GM23248 (cell line): Measurements from ENCODE around the gene AQP2. TPM values are rescaled to one million over a fixed set of nuclear protein-coding genes. Genes with fewer than 3 reads are reported as not detected.

Source experiments
- DNase-seq: peaks from one replicate; pipeline ENCODE4 v3.0.0-alpha.2; 2015
- H2AFZ ChIP-seq: fragments of 200-600 bp; sonication (generic); 2 replicates; pipeline ENCODE4 v1.6.1; 2016; ENCODE audit warnings: antibody characterized with exemption
- H3F3A ChIP-seq: fragments of 200-600 bp; sonication (generic); 2 replicates; pipeline ENCODE4 v1.6.1; 2016; ENCODE audit warnings: mild to moderate bottlenecking, antibody characterized with exemption, mixed run types; ENCODE audit not compliant: insufficient read depth
- H3K27ac ChIP-seq: fragments of 200-600 bp; sonication (generic); 2 replicates; pipeline ENCODE4 v1.5.1; 2016; ENCODE audit warnings: mild to moderate bottlenecking
- H3K27me3 ChIP-seq: fragments of 200-600 bp; sonication (generic); replicated peaks from 2 replicates; pipeline ENCODE4 v1.6.1; 2016; ENCODE audit warnings: mild to moderate bottlenecking; ENCODE audit not compliant: insufficient read depth
- H3K36me3 ChIP-seq: fragments of 200-600 bp; sonication (generic); 2 replicates; pipeline ENCODE4 v1.6.1; 2016; ENCODE audit warnings: low read depth, mild to moderate bottlenecking
- H3K4me1 ChIP-seq: fragments of 200-600 bp; sonication (generic); 2 replicates; pipeline ENCODE4 v1.6.1; 2016; ENCODE audit warnings: mild to moderate bottlenecking; ENCODE audit not compliant: insufficient read depth
- H3K4me2 ChIP-seq: fragments of 200-600 bp; sonication (generic); one replicate; pipeline ENCODE4 v1.6.1; 2016; ENCODE audit warnings: mild to moderate bottlenecking; ENCODE audit not compliant: unreplicated experiment
- H3K4me3 ChIP-seq: fragments of 200-600 bp; sonication (generic); 2 replicates; pipeline ENCODE4 v1.5.1; 2016; ENCODE audit warnings: mild to moderate bottlenecking
- H3K79me2 ChIP-seq: fragments of 200-600 bp; sonication (generic); 2 replicates; pipeline ENCODE4 v1.6.1; 2016; ENCODE audit warnings: mild to moderate bottlenecking; ENCODE audit not compliant: insufficient read depth
- H3K9ac ChIP-seq: fragments of 200-600 bp; sonication (generic); 2 replicates; pipeline ENCODE4 v1.6.1; 2016; ENCODE audit warnings: mild to moderate bottlenecking
- H3K9me2 ChIP-seq: fragments of 200-600 bp; sonication (generic); 2 replicates; pipeline ENCODE4 v1.6.1; 2016; ENCODE audit warnings: mixed run types, mild to moderate bottlenecking, moderate library complexity; ENCODE audit not compliant: insufficient read depth
- H3K9me3 ChIP-seq: fragments of 200-600 bp; sonication (generic); one replicate; pipeline ENCODE4 v1.6.1; 2017; ENCODE audit warnings: low read depth
- H4K20me1 ChIP-seq: fragments of 200-600 bp; sonication (generic); 2 replicates; pipeline ENCODE4 v1.6.0; 2016; ENCODE audit not compliant: insufficient read depth
- EZH2 ChIP-seq: fragments of 200-600 bp; sonication (generic); IDR thresholded peaks from 2 replicates; pipeline ENCODE4 v1.6.1; 2018; ENCODE audit warnings: antibody characterized with exemption, mild to moderate bottlenecking; ENCODE audit not compliant: insufficient read depth, poor library complexity, severe bottlenecking
- EZH2phosphoT487 ChIP-seq: fragments of 200-600 bp; sonication (generic); IDR thresholded peaks from 2 replicates; pipeline ENCODE4 v1.6.1; 2018; ENCODE audit warnings: antibody characterized with exemption, moderate library complexity, mild to moderate bottlenecking, low read depth; ENCODE audit not compliant: insufficient read depth
- WGBS, 2 experiments: methylation state at CpG; one replicate each; pipeline ENCODE4 v1.1.6; 2015 to 2017; ENCODE audit warnings: low lambda C conversion rate in 2 of 2, low coverage in 1 of 2; ENCODE audit errors: missing lambda C conversion rate in 2 of 2; 5-methylcytosine and 5-hydroxymethylcytosine counted together
- in situ Hi-C: fragments of 300-500 bp; cut with MboI; formaldehyde crosslinking; loops from 2 replicates; pipeline ENCODE4 v1.15.0; 2020
- polyA plus RNA-seq: library from polyadenylated mRNA; unstranded; fragments of >200 nt; fragmentation: Nextera tagmentation; extraction: Ambion mirVana; gene quantifications from 2 replicates; pipeline ENCODE4 v1.2.1, GENCODE V29; 2016
- total RNA-seq: library from RNA; depleted of rRNA; stranded (reverse); fragments of >200 nt; shearing (Covaris generic); gene quantifications from 2 replicates; pipeline ENCODE4 v1.2.3, GENCODE V29; 2014

AQP2 gene
- total and polyA plus RNA-seq, 2 experiments from 2014 or later: not detected

GRCh38 chr12:49903351-49903699 is 47.2 kb upstream of the AQP2 start:
- Histone ChIP-seq H3K36me3 (no peaks in the 10 kb centered on the region), H3K9me2 (no peaks in the 10 kb centered on the region), H3K79me2 (no peaks in the 10 kb centered on the region), H3K27me3 (no peaks in the 10 kb centered on the region), H3F3A (no peaks in the 10 kb centered on the region), H3K9ac (0 out of 2 replicates have a peak overlapping the region, but pooled peaks have one; percentile 26), H3K9me3 (no peaks in the 10 kb centered on the region), H3K27ac (no peak overlapping the region), H3K4me2 (peak overlapping the region; percentile 50), H2AFZ (peak overlapping the region; percentile 71), H4K20me1 (no peaks in the 10 kb centered on the region), H3K4me3 (peak overlapping the region; percentile 61), H3K4me1 (no peaks in the 10 kb centered on the region)
- in situ Hi-C loops: no loop called here
- WGBS, 2 experiments: 50 to 60% methylated on average over 9 to 12 of the region's 12 CpGs
- no peak for TF ChIP-seq EZH2phosphoT487
- TF ChIP-seq EZH2: no peak
- DNase-seq: no peak

GRCh38 chr12:49903700-49904423 is 46.7 kb upstream of the AQP2 start, which contains the start of gene FAIM2:
Gene FAIM2 (minus strand): TSS chr12:49903900. CDS start chr12:49903792, 108 bp downstream.
- peak; percentile 73 for DNase-seq
- peak within 1 kb of the TSS; percentile 50 for H3K4me2 ChIP-seq
- H3K36me3 ChIP-seq: no peaks in the 10 kb centered on the region
- peak within 1 kb of the TSS; percentile 59 for H3K9ac ChIP-seq
- H4K20me1 ChIP-seq: no peaks in the 10 kb centered on the region
- H3K4me3 ChIP-seq: peak within 1 kb of the TSS; percentile 61
- in situ Hi-C loops: no loop called here
- WGBS, 2 experiments: 6 to 19% methylated on average over 18 to 36 of the region's 56 CpGs
- no peaks in the 10 kb centered on the region for H3K79me2 ChIP-seq
- no peaks in the 10 kb centered on the region for H3F3A ChIP-seq
- H3K9me3 ChIP-seq: no peaks in the 10 kb centered on the region
- H3K27me3 ChIP-seq: no peaks in the 10 kb centered on the region
- no peak for TF ChIP-seq EZH2phosphoT487
- TF ChIP-seq EZH2: no peak
- peak within 1 kb of the TSS; percentile 78 for H2AFZ ChIP-seq
- H3K27ac ChIP-seq: no peak within 1 kb of the TSS
- H3K9me2 ChIP-seq: no peaks in the 10 kb centered on the region
- no peaks in the 10 kb centered on the region for H3K4me1 ChIP-seq

- DNase-seq: no peak
- no peaks in the 10 kb centered on the region for H3K27me3 ChIP-seq
- H3K27ac ChIP-seq: no peak overlapping the region
- no peaks in the 10 kb centered on the region for H4K20me1 ChIP-seq
- H3K79me2 ChIP-seq: no peaks in the 10 kb centered on the region
- no peaks in the 10 kb centered on the region for H3F3A ChIP-seq
- H3K4me2 ChIP-seq: no peak overlapping the region
- 80 to 82% methylated on average over 11 of the region's 11 CpGs for WGBS, 2 experiments
- no peaks in the 10 kb centered on the region for H3K36me3 ChIP-seq
- in situ Hi-C loops: no loop called here
- H3K9me3 ChIP-seq: no peaks in the 10 kb centered on the region
- H3K9ac ChIP-seq: peak overlapping the region; percentile 59
- TF ChIP-seq EZH2: no peak
- no peak for TF ChIP-seq EZH2phosphoT487
- no peaks in the 10 kb centered on the region for H3K4me1 ChIP-seq
- no peaks in the 10 kb centered on the region for H3K9me2 ChIP-seq
- H2AFZ ChIP-seq: peak overlapping the region; percentile 78
- no peak overlapping the region; the same call in 1 of the 2 replicates for H3K4me3 ChIP-seq
Observed at GRCh38 chr12:49904601-49905000, 45.9 kb upstream of the AQP2 start.

- Histone ChIP-seq H4K20me1 (no peaks in the 10 kb centered on the region), H3K4me1 (no peaks in the 10 kb centered on the region), H3K9me3 (no peaks in the 10 kb centered on the region), H3K4me3 (no peak overlapping the region), H2AFZ (no peak overlapping the region), H3K4me2 (no peak overlapping the region), H3K27me3 (no peaks in the 10 kb centered on the region), H3K36me3 (no peaks in the 10 kb centered on the region), H3K27ac (no peak overlapping the region), H3K9ac (no peak overlapping the region), H3F3A (no peaks in the 10 kb centered on the region), H3K79me2 (no peaks in the 10 kb centered on the region), H3K9me2 (no peaks in the 10 kb centered on the region)
- TF ChIP-seq EZH2: no peak
- TF ChIP-seq EZH2phosphoT487: no peak
- in situ Hi-C loops: no loop called here
- DNase-seq: no peak
- WGBS, 2 experiments: 95% methylated on average over 7 of the region's 7 CpGs
Observed at GRCh38 chr12:49905718-49906314, 44.7 kb upstream of the AQP2 start.
